AG09319 (cell line): ENCODE results near the gene TTC23.
"Not testable (repeated sequence)": the region's sequence is repeated elsewhere in the genome, so short reads cannot be mapped to it uniquely, and the experiment has no call there.

Experiments used
- DNase-seq: peaks from one replicate; pipeline ENCODE4 v3.0.0-alpha.2; 2010; ENCODE audit warnings: low read depth; ENCODE audit errors: extremely low read depth
- TF ChIP-seq, protein P1 (sequence below): IDR thresholded peaks from 2 replicates; pipeline ENCODE4 v1.5.1; 2011; ENCODE audit warnings: low read depth, mild to moderate bottlenecking, inconsistent platforms, low read length, moderate library complexity

TTC23 gene

DNA sequence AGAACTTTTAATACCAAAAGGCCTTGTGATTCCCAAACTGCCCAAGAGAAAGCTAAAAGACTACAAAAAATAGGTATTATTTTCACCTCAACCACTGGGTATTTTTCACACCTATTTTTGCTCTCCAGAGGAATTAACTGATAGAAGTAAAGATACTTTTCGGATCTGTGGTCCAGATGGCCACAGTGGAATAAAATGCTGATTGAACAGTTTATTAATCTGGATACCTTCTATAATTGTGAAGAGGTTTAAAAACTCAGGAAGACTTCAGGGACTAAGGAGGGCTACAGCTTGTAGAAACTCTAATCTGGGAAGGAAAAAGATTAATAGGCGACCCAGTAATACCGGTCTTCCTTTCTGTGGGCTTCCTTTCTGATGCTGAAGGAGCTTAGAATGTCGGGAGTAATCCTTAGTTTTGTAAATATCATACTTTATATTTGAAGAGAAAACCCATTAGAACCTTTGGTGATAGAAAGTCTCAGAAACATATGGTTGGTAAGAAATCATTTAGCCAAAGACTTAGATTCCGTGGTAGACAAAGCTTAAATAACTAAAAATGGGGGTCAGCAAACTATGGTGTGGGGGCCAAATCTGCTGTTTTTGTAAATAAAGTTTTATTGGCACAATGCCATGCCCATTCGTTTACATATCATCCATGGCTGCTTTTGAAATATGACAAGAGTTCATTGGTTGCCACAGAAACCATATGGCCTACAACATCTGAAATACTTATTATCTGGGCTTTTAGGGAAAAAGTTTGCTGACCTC is 47.8 kb downstream of the TTC23 start:
- TF ChIP-seq, protein P1, sequence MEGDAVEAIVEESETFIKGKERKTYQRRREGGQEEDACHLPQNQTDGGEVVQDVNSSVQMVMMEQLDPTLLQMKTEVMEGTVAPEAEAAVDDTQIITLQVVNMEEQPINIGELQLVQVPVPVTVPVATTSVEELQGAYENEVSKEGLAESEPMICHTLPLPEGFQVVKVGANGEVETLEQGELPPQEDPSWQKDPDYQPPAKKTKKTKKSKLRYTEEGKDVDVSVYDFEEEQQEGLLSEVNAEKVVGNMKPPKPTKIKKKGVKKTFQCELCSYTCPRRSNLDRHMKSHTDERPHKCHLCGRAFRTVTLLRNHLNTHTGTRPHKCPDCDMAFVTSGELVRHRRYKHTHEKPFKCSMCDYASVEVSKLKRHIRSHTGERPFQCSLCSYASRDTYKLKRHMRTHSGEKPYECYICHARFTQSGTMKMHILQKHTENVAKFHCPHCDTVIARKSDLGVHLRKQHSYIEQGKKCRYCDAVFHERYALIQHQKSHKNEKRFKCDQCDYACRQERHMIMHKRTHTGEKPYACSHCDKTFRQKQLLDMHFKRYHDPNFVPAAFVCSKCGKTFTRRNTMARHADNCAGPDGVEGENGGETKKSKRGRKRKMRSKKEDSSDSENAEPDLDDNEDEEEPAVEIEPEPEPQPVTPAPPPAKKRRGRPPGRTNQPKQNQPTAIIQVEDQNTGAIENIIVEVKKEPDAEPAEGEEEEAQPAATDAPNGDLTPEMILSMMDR: no peak
- DNase-seq: no peak

DNA sequence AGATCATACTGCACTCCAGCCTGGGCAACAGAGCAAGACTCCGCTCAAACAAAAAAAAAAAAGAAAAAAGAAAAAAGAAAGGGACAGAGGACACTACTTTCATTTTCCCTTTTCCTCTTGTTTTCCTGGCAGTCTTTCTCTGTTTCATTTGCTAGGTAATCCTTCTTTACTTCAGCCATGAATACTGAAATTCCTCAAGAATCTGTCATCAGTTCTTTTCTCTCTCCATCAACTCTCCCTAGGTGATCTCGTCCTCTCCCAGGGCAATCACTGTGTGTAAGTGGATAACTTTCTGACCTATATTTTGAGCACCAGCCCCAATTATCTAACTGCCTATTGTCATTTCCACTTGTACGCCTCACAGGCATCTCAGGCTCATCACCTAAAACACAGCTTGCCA is 51.5 kb downstream of the TTC23 start:
- no peak for DNase-seq
- TF ChIP-seq, protein P1: no peak

DNA sequence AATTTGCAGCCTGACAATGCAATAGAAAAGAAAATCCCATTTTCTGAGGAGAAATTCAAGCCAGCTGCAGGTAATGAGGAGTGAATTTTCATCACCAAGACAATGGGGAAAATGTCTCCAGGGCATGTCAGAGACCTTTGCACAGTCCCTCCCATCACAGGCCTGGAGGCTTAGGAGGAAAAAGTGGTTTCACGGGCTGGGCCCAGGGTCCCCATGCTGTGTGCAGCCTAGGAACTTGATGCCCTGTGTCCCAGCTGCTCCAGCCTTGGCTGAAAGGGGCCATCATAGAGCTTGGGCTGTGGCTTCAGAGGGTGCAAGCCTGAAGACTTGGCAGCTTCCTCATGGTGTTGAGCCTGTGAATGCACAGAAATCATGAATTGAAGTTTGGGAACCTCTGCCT is 57.2 kb downstream of the TTC23 start:
- not testable (repeated sequence) for DNase-seq

DNA sequence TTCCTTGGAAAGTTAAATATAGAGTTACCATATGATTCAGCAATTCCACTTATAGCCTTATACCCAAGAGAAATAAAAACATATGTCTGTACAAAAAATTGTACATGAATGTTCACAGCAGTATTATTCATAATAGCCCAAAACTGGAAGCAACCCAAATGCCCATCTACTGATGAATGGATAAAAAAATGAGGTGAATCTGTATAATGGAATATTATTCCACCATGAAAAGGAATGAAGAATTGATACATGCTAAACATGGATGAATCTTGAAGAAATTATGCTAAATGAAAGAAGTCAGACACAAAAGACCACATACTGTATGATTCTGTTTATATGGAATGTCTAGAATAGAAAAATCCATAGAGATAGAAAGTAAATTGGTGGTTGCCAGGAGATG is 61.4 kb downstream of the TTC23 start:
- no peak for DNase-seq
- TF ChIP-seq, protein P1: no peak

DNA sequence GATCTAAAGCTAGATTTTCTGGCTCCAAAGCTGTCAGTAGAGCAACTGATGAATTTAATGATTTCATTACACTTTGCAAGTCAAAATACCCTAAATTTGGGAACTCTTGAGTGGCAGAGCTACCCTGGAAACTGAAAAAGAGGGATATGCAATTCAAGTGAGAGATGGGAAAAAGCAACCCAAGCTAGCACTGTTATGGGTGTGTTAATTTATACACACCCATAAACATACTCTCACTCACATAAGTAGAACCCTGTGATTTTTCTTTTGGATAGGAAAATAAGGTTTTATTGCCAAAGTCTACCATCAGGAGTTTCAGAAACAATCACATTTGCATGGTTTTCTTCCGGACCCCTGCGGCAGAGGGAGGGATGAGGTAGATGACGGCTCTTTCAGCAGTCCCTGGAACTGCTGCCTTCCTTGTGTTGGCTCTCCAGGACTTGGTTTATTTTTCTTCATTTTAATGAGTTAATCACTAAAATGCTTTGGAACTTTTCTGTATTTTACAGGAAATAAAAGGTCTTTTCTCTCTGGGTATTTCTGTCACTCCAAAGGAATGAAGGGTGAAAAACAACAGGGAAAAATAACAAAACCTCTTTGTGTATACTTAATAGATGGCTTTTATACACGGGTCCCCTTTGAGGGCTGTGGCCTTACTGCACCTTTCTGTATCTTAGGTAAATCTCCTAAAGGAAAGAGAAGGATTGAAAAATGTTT is 63.8 kb downstream of the TTC23 start:
- DNase-seq: no peak
- TF ChIP-seq, protein P1: no peak

DNA sequence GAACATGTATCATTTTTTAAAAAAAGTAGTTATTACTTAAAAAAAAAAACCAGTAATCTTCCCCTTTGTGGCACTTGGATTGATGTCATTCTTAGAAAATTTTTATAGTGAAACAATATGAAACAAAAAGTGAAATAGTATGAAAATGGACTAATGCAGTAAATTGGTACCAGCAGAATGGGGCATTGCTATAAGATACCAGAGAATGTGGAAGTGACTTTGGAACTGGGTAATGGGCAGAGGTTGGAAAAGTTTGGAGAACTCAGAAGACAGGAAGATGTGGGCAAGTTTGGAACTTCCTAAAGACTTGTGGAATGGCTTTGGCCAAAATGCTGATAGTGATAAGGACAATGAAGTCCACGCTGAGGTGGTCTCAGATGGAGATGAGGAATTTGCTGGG is 66.6 kb downstream of the TTC23 start:
- TF ChIP-seq, protein P1: no peak
- no peak for DNase-seq

DNA sequence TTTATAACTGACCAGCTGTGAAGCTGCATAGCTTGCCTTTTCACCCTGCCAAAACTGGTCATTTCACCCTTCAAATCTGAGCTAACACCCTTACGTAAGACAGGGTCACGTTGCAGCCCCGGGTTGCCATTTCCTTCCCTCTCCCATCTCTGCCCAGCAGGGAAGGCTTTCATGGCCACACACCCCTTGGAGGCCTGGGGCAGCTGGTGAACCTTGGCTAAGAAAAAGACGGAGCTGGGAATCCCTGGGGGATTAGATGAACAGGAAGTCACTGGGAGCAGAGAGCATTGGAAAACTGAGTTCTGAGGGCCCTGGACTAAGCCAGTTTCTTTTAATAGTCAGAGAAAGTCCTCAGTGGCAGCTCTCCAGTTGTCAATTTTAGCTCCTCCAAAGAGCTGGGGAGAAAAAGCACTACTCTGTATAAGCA is 67.8 kb downstream of the TTC23 start:
- DNase-seq: no peak
- TF ChIP-seq, protein P1: no peak
